HS-27A (cell line): ENCODE measurements around the gene LDB2.

ENCODE experiments used
- DNase-seq: peaks from one replicate; pipeline ENCODE4 v3.0.0-alpha.2; 2012; ENCODE audit warnings: low read depth, missing footprints

The LDB2 gene

DNA sequence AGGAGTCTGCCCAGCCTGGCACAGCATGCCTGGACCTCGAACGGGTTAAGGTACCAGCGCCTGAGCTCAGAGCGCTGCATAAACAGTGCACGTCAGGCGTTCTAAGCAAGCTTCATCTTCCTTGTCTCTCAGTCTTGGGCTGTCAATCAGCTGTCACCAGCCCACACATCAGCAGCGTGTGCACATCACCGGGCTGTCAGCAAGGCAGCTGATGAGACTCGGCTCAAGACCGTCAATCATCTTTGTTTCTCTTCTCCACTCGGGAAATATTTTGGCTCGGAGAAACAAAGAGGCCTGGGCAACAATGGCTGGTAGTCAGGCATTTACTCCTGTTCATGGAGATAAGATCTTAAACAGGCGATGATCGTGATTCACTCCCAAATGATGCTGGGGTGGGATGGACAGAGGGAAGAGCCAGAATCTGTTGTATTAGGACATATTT, 141.3 kb downstream of the LDB2 start:
- no peak for DNase-seq

DNA sequence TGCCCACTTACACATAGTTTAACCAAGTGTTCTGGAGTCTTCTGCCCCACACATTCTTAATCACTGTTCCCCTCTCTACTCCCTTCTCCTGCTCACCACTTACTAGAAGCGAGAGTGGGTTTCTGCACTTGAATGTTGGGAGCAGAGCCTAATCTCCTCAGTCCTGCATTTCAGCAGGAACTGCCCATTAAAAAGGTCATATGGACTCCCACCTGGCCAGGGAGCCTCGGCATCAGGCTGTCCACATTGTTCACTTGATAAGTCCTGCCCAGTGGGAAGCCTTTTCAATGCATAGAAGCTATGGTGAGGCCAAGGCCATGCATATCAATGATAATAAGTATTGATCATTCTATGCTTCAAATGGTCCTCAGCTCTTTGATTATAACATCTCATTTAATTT, 144.3 kb downstream of the LDB2 start:
- DNase-seq: no peak

DNA sequence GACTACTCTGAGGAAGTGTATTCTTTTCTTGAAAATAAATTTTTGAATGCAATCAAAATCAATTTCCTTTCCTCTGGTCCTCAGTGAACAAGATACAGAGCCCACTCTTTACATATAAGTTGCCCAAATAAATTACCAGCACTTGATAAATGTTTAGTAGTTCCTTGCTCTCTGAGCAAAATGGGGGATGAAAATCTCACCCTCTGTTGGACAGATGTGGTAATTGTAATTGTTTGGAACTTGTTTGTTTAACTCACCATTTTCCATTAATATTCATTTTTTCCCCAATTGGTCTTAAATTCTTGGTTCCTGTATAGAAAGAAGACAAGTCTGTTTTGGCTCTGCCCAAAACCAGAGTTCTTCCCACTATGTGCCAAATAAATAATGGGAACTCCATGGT, 146.3 kb downstream of the LDB2 start:
- no peak for DNase-seq

- no peak for DNase-seq
Measured at GRCh38 chr4:16750882-16751642, 147.4 kb downstream of the LDB2 start.

DNA sequence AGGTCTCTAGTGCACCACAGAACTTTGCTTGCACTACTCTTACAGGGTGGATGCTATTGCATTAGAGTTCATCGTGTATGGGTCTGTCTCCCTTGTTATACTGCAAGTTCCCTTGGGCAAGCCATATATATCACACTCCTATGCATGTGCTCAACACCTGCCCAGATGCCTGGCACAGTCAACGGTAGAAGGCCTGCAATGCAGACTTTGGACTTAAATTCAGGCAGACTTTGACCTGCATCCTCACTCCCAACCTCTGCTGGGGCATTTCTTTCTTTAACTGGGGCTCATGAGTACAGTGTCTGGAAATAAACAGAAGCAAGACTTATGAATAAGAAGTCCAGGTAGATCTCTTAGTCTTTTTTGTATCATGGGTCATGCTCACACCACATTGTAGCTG, 148.2 kb downstream of the LDB2 start:
- no peak for DNase-seq

DNA sequence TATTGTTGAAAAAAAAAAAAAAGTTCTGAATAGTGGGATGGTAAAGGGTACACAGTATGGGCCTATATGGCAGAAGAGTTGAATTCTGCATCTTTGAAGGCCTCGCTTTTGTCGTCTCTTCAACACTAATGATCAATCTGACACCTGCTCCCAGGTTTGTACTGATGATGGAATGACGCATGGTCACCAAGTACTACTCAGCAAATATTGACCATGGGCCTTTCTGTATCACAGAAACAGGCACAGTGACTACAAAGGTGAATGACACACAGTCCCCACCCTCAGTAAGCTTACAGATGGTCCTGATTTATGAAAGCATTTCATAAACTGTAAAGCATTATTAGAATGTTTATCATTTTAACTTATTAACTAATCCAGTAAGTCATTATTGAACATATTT, 152.6 kb downstream of the LDB2 start:
- no peak for DNase-seq

GRCh38 chr4:16745009-16745635, 153.3 kb downstream of the LDB2 start:
- no peak for DNase-seq

DNA sequence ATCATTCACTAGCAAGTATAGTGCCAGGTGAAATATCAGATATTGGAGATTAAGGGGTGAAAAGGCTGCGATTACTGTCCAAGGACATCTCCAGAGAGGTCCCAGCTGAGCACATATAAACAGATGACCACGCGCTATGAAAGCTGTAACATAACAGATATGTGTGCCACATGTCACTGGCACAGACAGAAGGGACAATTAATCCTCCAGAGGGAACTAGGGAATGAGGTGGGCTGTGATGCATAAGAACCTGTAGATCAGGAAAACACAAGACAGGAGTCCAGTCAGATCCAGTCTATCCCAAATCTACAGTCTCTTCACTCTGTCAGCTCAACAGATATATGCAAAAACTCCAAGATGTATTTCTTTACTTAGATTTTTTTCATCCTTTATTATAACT, 157.2 kb downstream of the LDB2 start:
- no peak for DNase-seq

- DNase-seq: no peak
Measured at GRCh38 chr4:16739997-16740624, 158.3 kb downstream of the LDB2 start.

GRCh38 chr4:16738558-16738957, 159.9 kb downstream of the LDB2 start:
- no peak for DNase-seq

- no peak for DNase-seq
Measured at GRCh38 chr4:16733509-16733908, 164.9 kb downstream of the LDB2 start.

DNA sequence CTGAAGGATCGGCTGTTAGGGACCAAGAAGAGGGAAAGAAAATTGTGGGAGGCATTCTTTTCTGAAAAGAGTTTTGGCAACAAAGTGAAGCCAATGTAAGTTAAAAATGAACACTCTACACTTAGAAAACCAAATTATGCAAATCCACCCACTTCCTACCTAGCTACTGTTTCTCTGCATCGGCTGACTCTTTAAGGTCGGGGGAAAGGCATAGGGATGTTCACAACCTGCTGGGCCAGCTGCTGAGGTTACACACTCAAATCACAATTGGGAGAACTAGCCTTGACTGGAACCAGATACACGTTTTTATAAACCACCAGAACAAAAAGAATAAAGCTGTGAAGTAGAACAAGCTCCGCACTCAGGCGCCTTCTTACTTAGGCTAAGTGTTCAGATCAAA, 165.7 kb downstream of the LDB2 start:
- DNase-seq: no peak

DNA sequence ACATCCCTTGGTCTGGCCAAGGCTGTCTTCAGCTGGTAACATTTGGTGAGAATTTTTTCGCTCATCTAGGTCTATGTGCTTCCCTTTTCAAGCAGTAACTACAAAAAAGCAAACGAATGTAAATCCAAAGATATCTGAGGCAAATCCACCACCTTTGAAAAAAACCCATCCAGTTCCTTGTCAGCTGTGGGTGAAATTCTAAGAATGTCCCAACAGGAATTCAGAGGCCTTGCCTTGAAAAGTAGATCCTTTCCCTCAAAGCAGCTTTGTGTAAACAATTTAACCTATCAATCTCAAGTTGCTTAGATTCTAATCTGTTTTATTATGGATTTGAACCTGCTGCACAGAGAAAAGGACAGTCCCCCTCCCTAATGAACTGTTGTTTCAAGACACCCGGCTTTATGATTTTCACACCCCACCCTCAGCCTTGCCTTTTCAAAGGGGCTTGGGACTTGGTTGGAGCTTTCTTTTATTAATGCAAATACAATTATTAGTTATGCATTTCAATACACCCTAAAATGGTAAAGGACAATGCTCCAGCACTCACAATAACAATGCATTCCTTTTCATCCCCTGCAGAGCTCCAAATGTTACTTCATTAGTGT, 166.6 kb downstream of the LDB2 start:
- no peak for DNase-seq

DNA sequence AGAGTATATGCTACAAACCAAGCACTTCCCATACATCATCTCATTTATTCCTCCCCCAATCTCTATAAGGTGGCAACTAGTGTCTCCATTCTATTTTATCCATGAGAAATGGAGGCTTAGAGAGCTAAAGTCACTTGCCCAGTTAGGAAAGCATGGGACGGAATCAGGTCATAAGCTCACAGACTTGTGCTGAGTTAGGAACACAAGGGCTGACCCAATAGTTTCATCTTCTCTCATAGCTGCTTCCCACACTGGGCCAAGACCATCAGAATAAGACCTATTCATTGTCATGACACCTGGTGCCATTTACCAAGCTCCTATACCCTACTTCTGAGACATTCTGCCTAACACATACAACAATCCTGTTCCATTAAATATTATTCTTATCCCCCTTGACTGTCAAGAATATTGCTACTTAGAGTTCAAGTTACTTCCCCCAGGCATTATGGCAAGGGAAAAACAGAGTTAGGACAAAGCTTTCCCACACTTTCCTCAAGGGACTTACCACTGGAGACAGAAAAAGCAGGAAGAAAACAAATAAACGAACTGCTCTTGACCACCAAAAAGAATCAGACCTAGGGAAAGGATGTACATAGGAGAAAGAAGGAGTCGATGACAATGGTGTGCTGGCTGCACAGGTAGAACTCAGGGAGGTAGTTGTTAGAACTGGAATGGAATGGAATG, 167.8 kb downstream of the LDB2 start:
- no peak for DNase-seq

DNA sequence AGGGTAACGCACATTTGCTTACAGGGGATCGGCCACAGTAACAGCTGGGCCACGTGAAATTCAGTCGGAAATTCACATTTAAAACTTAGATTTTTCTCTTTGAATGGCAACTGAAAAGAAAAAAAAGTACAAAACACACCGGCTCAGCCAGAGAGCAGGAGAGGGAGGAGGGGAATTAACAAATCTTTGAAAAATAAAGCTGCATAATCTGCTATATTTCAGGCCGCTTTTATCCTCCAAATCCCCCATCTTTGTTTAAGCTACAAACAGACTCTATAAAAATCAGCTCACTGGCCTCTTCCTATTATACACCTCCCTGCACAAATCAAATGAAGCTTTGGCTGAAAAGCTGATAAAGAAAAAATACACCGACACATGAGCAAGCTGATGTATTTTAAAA, 169.1 kb downstream of the LDB2 start:
- no peak for DNase-seq

DNA sequence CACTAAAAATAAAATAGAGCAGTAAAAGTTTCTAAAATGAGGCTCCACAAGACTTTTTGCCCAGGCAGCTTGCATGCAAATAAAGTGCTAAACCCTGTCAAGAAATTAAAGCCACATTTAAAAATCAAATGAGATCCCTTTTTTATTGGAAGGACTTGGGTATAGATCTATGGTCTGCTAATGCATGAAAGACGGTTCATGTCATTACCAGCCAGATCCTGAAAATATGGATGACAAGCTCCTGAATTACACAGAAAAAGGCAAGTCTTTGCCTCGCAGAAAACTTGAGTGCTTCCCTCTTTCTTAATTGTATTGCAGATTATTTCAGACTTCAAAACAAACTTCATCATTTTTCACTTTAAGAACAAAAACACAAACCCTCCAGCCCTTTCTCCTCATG, 169.6 kb downstream of the LDB2 start:
- DNase-seq: no peak

GRCh38 chr4:16728111-16728510, 170.3 kb downstream of the LDB2 start:
- no peak for DNase-seq

- DNase-seq: no peak
Measured at GRCh38 chr4:16727218-16727617, 171.2 kb downstream of the LDB2 start.

DNA sequence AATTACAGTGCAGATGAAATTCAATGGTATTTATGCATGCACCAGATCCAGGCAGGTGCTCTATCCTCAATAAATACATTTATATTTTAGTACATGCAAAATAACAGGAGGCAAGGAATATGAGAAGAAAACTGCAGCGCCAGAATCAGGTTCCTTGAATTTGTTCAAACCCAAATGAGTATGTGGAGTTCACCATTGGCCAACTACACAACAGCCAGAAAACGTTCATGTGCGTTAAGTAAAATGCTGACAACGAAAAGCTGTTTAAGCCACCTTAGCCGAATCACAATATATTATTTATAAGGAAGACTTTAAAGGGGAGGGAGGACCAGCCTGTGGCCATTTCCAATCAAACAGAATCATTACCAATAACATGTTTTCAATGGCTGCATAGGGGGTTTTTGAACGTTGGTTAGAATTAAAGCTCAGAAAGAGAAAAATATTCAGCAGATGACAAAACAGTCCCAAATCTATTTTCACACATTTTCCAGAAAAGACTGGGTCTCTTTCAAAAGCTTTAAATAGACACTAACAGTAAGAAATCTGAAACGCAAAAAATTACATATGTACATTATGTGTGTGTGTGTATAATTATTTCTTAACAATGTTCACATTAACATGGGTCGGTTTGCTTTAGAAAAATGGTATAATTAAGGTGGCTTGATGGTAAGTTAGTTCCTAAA, 171.9 kb downstream of the LDB2 start:
- no peak for DNase-seq

DNA sequence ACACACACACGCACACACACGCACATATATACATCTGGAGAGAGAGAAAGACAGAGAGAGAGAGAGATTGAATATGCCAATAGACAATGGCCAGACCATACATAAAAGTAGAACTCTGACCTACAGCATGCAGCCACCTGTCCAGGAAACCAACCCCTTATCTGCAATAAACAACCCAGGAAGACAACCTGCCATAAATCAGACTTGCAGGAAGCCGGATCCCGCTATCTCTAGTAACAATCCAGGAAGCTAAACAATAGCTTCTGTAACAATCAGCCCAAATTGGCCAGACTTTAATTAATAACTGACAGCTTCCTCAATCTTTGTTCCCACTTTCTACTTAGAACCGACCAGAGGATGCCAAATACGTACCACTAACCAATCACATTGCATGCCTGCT, 173.2 kb downstream of the LDB2 start:
- no peak for DNase-seq

DNA sequence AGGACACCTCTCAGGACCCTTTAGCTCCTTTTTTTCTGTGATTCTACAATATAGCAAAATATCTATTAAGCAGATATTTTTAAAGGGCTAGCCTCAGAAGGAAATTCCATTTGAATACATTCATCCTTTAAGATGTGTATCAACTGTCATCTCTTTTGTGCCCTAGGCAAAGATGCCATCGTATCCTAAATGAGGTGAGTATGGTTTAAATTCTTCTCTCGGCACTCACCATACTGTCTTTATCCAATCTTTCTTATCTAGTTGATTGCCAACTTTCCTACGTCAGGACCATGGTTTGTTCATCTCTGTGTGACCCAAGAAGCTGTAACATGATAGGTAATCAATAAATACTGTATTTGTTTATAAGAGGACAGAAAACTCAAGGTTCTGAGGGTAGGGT, 176.0 kb downstream of the LDB2 start:
- no peak for DNase-seq
